ENCODE measurements around the gene PDILT. TPM values are rescaled to one million over a fixed set of nuclear protein-coding genes. Genes with fewer than 3 reads are reported as not detected.

PDILT gene
- total RNA-seq, 1 experiment from 2014 or later: not detected

DNA sequence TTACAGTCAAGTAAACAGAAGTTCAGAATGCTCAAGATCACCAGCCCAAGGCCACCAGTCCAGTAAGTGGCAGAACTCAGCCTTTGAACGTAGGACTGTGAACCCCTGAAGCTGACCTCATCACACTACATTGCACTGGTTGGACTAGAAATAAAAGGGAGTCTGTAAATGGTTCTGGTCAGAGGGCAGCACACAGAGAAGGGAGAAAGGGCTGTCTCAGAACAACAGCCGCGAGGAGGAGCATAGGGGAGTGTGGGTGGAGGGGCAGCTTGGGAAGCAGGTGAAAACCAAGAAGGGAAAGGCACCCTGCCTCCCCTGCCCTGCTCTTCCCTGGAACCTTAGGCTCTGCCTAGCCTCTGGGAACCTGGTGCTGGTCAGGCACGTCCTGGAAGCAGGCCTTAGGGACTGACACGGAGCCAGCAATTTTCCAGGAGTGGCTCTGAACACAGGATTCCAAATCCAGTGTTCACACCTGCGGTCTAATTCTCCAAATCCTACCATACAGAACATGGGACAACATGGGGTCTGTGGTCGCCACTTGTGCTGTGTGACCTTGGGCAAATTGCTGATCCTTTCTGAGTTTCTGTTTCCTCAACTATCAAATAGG, 7.0 kb downstream of the PDILT start:
- TF ChIP-seq ATF1 (CRISPR knock-in tag; IDR thresholded peaks at IDR 0.05) (no peak), NR2C2 (CRISPR knock-in tag; IDR thresholded peaks at IDR 0.05) (no peak), IRF1 (CRISPR knock-in tag; IDR thresholded peaks at IDR 0.05) (no peak), ZNF263 (CRISPR knock-in tag; IDR thresholded peaks at IDR 0.05; ENCODE audit: low read depth) (no peak), CDX4 (CRISPR knock-in tag; IDR thresholded peaks at IDR 0.05; ENCODE audit: borderline replicate concordance) (no peak), GTF2I (CRISPR knock-in tag; conservative IDR thresholded peaks at IDR 0.05) (no peak), TCF7 (CRISPR knock-in tag; IDR thresholded peaks at IDR 0.05; ENCODE audit: low read depth) (no peak), ZNF396 (CRISPR knock-in tag; IDR thresholded peaks at IDR 0.05; ENCODE audit: borderline replicate concordance) (no peak), PRRX2 (CRISPR knock-in tag; IDR thresholded peaks at IDR 0.05) (no peak)
- TF ChIP-seq, protein P1, sequence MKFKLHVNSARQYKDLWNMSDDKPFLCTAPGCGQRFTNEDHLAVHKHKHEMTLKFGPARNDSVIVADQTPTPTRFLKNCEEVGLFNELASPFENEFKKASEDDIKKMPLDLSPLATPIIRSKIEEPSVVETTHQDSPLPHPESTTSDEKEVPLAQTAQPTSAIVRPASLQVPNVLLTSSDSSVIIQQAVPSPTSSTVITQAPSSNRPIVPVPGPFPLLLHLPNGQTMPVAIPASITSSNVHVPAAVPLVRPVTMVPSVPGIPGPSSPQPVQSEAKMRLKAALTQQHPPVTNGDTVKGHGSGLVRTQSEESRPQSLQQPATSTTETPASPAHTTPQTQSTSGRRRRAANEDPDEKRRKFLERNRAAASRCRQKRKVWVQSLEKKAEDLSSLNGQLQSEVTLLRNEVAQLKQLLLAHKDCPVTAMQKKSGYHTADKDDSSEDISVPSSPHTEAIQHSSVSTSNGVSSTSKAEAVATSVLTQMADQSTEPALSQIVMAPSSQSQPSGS (CRISPR knock-in tag; IDR thresholded peaks at IDR 0.05; ENCODE audit: borderline replicate concordance, low read depth): no peak
- TF ChIP-seq, protein P2, sequence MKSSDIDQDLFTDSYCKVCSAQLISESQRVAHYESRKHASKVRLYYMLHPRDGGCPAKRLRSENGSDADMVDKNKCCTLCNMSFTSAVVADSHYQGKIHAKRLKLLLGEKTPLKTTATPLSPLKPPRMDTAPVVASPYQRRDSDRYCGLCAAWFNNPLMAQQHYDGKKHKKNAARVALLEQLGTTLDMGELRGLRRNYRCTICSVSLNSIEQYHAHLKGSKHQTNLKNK (CRISPR knock-in tag; IDR thresholded peaks at IDR 0.05): no peak
- H3K4me1 Mint-ChIP-seq: peaks cover 6% of the 10 kb centered on the region
- no peaks in the 10 kb centered on the region for H3K9me3 Mint-ChIP-seq
- no peaks in the 10 kb centered on the region for H3K36me3 Mint-ChIP-seq
- POLR2A ChIA-PET: no interaction called here
- ATAC-seq (no peak), DNase-seq (ENCODE audit: low spot score) (no peak)
- H3K27me3 Mint-ChIP-seq (ENCODE audit: low read depth): no peaks in the 10 kb centered on the region
- CTCF ChIA-PET: interaction anchor here (1.6 kb wide), 1 partner anchor 12 kb away, joined by 7 read pairs; no protein-coding TSS in a partner anchor
- no peak overlapping the region for H3K27ac Mint-ChIP-seq
- no peak overlapping the region for H3K4me3 Mint-ChIP-seq

DNA sequence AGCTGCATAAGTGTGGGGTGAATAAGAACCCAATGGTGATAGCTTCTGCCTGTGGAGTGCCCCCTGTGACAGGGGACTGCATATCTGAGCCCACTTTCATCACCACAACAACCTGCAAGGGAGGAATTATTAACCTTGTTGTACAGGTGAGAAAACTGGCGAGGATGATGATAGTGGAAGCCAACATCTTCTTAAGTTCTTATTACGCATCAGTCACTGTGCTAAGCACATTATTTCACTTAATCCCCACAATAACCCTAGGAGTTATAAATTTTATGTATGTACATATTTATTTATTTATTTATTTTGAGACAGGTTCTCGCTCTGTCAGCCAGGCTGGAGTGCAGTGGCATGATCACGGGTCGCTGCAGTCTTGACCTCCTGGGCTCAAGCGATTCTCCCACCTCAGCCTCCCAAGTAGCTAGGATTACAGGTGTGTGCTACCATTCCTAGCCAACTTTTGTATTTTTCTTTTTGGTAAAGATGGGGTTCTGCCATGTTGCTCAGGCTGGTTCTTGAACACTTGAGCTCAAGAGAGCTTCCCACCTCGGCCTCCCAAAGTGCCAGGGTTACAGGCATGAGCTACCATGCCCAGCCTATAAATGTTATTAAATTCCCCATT, 7.6 kb downstream of the PDILT start:
- ChIA-PET POLR2A (no interaction called here), CTCF (interaction anchor here (1.6 kb wide), 1 partner anchor 11 kb away, joined by 7 read pairs; no protein-coding TSS in a partner anchor)
- no peaks in the 10 kb centered on the region for H3K9me3 Mint-ChIP-seq
- H3K27ac Mint-ChIP-seq: no peak overlapping the region
- peaks cover 6% of the 10 kb centered on the region for H3K4me1 Mint-ChIP-seq
- TF ChIP-seq, protein P2 (CRISPR knock-in tag; IDR thresholded peaks at IDR 0.05): no peak
- TF ChIP-seq TP53 (CRISPR knock-in tag; IDR thresholded peaks at IDR 0.05): no peak
- TF ChIP-seq IRF2 (CRISPR knock-in tag; IDR thresholded peaks at IDR 0.05; ENCODE audit: borderline replicate concordance, low read depth): no peak
- TF ChIP-seq FOXJ3 (CRISPR knock-in tag; IDR thresholded peaks at IDR 0.05; ENCODE audit: borderline replicate concordance): no peak
- H3K4me3 Mint-ChIP-seq: no peak overlapping the region
- ATAC-seq (no peak), DNase-seq (ENCODE audit: low spot score) (no peak)
- H3K36me3 Mint-ChIP-seq: no peaks in the 10 kb centered on the region
- no peaks in the 10 kb centered on the region for H3K27me3 Mint-ChIP-seq (ENCODE audit: low read depth)

GRCh38 chr16:20395946-20396345, 8.6 kb downstream of the PDILT start:
- Mint-ChIP-seq H3K4me1 (peaks cover 6% of the 10 kb centered on the region), H3K36me3 (no peaks in the 10 kb centered on the region), H3K9me3 (no peaks in the 10 kb centered on the region), H3K4me3 (no peak overlapping the region), H3K27ac (no peak overlapping the region), H3K27me3 (ENCODE audit: low read depth) (no peaks in the 10 kb centered on the region)
- CTCF ChIA-PET: interaction anchor here (0.6 to 3.0 kb wide), 2 partner anchors 10 to 220 kb away, joined by 4 to 15 read pairs; no protein-coding TSS in a partner anchor
- POLR2A ChIA-PET: no interaction called here
- TF ChIP-seq MYBL2 (CRISPR knock-in tag; IDR thresholded peaks at IDR 0.05): no peak
- TF ChIP-seq, protein P1 (CRISPR knock-in tag; IDR thresholded peaks at IDR 0.05; ENCODE audit: borderline replicate concordance, low read depth): no peak
- TF ChIP-seq ZNF263 (CRISPR knock-in tag; IDR thresholded peaks at IDR 0.05; ENCODE audit: low read depth): no peak
- no peak for TF ChIP-seq CREM (CRISPR knock-in tag; IDR thresholded peaks at IDR 0.05)
- no peak for TF ChIP-seq NR1H2 (CRISPR knock-in tag; IDR thresholded peaks at IDR 0.05)
- no peak for TF ChIP-seq NFYB (CRISPR knock-in tag; conservative IDR thresholded peaks at IDR 0.05; ENCODE audit: low read depth)
- no peak for TF ChIP-seq CTCF (IDR thresholded peaks at IDR 0.05)
- no peak for DNase-seq (ENCODE audit: low spot score)
- no peak for ATAC-seq
